ENCODE results near the gene LRRK2.
"Not testable (repeated sequence)": the region's sequence is repeated elsewhere in the genome, so short reads cannot be mapped to it uniquely, and the experiment has no call there.

LRRK2 gene

DNA sequence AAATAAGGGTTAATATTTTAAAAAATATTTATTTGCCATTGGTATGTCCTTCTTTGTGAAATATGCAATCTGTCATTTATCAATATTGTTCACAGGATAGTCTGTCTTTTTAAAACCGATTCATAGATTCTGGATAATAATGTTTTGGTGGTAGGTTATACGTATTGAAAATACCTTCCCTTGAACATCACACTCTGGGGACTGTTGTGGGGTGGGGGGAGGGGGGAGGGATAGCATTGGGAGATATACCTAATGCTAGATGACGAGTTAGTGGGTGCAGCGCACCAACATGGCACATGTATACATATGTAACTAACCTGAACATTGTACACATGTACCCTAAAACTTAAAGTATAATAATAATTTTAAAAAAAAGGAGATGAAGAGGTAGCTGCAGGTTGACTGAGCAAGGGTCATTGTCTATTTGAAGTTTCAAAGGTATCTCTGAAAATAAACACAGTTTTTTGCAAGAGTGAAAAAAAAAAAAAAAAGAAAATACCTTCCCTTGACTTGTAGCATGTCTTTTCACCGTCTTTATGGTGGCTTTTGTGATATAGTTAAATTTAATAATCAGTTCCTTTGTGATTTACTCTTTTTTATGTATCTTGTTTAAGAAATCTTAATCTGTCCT is 19.8 kb downstream of the LRRK2 start:
- in situ Hi-C loops (cut with HindIII; ENCODE audit: low sequenced_read_pairs) = not testable (repeated sequence)

DNA sequence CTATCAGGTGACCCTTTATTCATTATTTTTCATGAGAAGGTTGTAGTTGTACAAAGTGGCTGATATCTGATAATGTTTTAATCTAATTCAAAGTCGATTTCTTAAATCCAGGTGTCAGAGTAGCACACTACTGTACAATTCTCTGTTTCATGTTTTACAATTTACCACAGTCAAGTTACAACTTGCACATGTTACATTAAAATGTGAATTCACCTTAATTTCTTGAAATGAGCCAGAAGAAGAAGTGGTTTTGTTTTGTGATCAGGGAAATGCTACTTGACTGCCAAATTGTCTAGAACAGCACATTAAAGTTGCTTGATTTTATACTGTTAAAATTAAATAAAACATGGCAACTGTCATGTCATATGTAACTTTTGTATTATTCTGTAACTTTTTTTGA is 23.2 kb downstream of the LRRK2 start:
- in situ Hi-C loops (cut with HindIII; ENCODE audit: low sequenced_read_pairs) = no loop called here

DNA sequence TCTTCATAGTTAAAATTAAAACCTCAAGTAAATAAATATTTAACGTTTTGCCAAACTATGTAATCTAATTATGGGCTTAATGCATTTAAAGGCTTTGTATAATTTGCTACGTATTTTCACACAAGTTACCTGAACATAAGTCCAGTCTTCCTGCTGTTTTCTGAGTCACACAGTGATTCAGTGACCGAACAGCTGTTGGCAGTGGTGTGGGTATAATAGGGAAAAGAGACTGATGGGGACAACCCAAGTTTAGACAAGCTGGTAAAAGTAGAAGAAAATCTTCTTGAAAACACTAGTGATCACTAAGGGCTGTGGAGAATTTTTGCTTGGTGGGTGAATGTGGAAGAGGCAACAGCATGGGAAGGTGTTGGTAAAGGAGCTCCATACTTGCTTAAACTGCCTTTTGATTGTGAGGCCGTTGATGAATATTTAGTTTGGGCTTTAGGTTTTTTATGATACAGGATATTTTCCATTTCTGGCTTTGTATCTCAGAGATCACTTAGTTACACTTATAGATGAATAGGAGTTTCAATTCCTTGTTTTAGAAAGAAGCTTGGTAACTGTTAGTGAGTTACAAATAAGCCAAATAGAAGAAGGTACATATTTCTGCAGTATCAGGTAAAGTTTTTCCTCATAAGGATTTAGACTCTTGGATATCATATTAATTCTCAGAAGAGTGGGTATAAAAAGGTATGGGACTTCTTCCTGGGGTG is 23.9 kb downstream of the LRRK2 start:
- in situ Hi-C loops (cut with HindIII; ENCODE audit: low sequenced_read_pairs) = no loop called here

DNA sequence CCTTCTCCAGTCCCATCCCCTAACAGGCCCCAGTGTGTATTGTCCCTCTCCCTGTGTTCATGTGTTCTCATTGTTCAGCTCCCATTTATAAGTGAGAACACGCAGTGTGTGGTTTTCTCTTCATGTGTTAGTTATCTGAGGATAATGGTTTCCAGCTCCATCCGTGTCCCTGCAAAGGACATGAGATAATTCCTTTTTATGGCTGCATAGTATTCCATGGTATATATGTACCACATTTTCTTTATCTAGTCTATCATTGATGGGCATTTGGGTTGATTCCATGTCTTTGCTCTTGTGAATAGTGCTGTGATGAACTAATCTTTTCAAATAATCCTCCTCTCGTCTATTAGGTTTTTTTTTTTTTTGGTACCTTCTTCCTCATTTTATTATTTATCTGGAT is 25.9 kb downstream of the LRRK2 start:
- in situ Hi-C loops (cut with HindIII; ENCODE audit: low sequenced_read_pairs) = not testable (repeated sequence)

DNA sequence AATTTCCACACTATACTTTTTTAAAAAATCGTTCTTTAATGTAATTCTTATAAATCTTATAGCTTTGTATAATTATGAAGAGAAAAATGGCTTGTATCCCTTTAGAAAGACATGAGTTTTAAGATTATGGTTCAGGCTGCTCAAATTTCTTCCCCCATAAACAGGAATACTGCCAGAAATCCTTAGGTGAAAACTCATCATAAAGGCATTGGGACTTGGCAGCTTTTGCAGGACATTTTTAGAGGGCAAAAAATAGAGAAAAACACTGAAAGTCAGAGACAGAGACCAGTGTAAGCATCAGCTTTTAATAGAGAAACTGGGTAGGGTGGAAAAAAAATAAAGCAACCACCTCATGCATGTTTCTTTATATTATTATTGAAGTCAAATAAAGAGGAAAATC is 29.1 kb downstream of the LRRK2 start:
- in situ Hi-C loops (cut with HindIII; ENCODE audit: low sequenced_read_pairs) = no loop called here

DNA sequence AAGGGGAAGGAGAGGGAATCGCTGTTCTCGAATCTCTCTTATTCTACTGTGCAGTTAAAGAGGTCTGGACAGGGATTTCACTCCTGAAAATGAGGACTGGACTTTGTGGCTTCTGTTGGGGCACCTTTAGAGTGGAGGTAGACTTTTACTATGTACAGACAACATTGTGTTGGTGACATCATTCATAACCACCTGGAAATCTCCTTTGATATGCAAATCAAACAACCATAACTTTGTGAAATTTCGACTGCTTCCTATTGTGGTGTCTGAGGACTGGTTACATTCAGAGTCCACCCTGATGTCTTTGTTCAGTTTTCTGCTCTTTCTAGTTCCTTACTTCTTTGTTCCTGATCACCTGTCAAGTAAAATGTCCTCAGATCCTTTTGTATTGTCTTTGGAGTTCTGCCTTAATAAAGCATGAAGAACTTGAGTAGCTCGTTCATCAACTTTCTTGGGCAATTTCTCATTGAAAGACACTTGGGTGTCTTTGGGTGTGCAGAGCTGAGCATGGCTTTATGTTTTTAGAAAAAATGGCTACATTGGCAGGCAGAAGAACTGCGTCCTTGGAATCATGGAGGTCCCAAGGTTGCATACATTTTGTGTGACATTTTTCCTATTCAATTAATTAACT is 29.8 kb downstream of the LRRK2 start:
- in situ Hi-C loops (cut with HindIII; ENCODE audit: low sequenced_read_pairs) = no loop called here

DNA sequence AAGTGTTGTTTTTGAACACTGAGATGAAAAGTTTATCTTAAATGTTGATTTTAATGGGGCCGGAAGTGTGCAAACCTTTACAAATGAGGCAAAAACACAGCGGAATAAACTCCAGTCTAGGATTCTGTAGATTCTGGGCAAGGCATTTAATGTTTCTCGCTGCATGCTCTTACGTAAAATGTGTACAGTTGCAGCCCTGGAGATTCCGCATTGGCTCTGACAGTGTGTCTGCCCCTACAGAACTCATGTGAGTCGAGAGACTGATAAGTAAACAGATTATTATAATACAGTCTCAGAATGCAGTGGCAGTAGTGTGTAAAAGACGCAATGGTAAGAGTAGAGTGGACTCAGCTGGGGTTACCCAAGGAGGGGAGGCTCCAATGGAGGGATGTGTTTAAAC is 33.6 kb downstream of the LRRK2 start:
- in situ Hi-C loops (cut with HindIII; ENCODE audit: low sequenced_read_pairs) = no loop called here

DNA sequence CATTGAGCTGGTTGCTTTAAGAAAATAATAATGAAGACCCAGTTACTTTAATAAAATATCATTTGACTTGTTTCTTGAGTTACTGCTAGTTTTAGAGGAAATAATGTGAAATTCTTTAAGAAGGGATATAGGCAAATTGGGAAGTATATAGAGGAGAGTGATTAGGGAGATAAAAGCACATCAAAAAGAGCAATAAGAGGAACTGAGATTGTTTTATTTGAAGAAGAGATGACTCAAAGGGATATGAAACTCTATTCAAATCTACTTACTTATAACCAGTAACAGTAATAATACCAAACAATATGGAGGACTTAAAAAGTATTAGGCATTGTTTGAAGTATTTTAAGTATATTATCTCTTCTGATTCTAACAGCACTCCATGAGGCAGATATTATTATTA is 37.1 kb downstream of the LRRK2 start:
- in situ Hi-C loops (cut with HindIII; ENCODE audit: low sequenced_read_pairs) = no loop called here

DNA sequence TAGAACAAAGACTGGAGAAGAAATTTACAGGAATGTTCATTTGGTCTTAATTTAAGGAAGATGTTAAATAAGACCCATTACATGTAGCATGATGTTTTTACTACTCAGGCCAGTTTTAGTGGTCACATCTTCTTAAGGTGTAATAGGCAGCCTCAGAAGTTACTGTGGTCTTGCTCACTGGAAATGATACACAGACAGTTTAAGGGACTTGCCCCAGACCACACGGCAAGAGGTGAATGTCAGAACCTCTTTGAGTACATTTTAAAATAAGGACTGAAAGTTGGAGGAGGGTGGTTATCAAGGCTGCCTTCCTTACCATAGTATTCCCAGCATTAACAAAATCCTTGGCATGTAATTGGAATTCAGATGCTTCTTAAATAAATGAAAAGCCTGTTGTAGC is 37.9 kb downstream of the LRRK2 start:
- in situ Hi-C loops (cut with HindIII; ENCODE audit: low sequenced_read_pairs) = no loop called here

DNA sequence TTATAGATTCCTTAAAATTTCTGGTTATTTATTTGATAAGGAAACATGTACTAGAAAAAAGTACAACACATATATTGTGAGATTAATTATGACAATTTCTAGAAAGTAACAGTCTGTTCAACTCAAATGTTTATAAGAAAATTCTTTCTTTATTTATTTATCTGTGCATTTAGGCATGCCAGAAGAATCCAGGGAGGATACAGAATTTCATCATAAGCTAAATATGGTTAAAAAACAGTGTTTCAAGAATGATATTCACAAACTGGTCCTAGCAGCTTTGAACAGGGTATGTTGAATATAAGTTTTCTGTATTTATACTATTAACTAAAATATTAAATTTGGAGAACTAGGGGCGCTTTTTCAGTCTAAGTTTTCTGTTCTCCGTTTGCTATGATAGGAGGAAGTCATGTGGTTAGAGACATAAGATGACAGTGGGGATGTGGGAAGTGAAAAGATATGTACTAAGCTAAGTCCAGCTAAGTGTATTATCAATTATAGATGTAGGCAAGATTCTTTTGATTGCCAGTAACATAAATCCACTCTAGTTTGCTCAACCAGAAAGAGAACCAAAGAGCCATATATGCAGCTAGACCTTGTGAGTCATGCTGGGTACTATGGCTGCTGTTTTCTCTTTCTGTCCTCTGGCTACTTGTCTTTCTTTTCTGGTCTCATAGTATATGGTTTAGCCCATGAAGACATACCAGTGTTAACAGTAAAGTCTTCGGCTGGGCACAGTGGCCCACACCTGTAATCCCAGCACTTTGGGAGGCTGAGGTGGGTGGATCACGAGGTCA is 39.0 kb downstream of the LRRK2 start:
- in situ Hi-C loops (cut with HindIII; ENCODE audit: low sequenced_read_pairs) = no loop called here

DNA sequence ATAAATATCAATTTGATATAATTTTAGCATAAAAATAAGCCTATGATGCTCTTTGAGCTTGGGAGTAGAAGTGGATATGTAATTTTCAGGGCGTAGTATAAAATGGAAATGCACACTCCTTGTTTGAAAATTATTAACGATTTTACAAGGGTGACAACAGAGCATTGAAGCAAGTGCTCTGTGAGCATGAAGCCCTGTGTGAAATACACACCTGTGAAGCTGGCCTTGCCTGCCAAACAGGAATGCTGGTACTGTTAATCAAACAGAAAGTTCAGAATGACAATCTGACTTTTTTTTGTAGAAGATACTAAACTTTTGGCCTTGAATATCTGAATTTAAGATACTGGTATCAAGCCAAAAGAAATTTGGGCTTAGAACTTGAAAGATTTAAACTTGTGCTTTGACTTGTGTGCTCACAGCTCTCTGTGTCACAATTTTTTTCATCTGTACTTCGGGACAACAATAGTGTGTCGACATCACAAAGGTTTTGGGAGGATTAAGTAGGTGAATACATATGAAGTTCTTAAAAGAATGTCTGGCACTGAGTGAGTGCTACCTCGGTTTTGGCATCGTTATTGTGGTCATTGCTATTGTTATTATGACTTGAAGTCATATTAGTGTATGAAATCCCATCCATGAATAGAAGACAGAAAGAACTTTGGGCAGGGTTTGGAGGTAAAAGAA is 47.3 kb downstream of the LRRK2 start:
- in situ Hi-C loops (cut with HindIII; ENCODE audit: low sequenced_read_pairs) = no loop called here

DNA sequence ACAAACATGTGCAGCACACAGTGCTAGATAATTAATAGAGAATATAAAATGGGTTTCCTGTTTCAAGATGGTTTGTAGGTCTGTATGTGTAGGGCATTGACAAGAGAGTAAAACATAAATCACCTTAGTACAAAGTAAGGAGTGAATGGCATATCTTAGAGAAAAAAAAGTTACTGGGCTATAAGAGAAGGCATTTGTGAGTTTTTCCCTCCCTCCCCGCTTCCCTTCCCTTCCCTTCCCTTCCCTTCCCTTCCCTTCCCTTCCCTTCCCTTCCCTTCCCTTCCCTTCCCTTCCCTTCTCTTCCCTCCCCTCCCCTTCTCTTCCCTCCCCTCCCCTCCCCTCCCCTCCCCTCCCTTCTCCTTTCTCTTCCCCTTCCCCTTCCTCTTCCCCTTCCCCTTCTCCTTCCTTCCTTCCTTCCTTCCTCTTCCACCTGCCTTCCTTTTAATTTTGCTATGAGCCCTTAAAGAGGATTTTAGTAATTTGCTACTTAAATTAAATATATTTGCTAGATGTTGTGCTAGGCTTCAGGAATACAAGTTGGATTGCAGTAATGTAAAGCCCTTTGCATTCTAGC is 57.1 kb downstream of the LRRK2 start:
- in situ Hi-C loops (cut with HindIII; ENCODE audit: low sequenced_read_pairs) = no loop called here

DNA sequence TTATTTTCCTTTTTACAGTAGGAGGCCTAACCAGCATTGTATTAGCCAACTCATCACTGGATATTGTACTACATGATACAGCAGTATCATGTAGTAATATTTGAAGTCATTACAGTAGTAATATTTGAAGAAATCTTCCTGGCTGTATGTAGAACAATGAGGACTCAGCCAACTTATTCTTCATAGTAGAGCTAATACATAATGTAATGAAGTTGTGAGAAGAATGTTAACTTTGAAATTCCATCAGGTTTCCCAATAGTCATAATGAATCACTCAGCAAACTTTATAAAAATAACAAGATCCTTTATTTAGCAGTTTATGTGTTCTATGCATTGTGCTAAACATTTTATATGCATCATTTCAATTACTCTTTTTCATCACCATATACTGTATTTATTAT is 61.8 kb downstream of the LRRK2 start:
- in situ Hi-C loops (cut with HindIII; ENCODE audit: low sequenced_read_pairs) = no loop called here

DNA sequence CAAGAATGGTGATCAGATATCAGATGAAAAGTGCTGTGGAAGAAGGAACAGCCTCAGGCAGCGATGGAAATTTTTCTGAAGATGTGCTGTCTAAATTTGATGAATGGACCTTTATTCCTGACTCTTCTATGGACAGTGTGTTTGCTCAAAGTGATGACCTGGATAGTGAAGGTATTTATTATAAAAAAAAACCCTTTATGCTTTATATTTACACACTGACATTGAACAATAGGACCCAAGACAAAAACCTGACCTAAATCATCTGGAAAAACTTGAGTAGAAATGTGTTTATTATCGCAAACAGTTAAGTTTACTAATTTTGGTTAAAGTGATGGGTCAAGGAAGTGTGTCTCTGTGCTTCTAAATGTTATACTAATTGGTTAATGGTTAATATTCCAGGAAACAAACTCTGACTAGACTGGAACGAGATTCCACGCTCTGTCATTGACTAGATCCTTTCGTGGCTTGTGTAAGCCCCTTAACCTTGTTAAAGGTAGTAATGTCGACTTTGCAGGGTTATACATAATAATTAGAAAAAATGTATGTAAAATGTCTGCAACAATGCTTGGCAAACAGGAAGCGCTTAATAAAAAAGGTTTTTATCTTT is 62.7 kb downstream of the LRRK2 start:
- in situ Hi-C loops (cut with HindIII; ENCODE audit: low sequenced_read_pairs) = no loop called here

DNA sequence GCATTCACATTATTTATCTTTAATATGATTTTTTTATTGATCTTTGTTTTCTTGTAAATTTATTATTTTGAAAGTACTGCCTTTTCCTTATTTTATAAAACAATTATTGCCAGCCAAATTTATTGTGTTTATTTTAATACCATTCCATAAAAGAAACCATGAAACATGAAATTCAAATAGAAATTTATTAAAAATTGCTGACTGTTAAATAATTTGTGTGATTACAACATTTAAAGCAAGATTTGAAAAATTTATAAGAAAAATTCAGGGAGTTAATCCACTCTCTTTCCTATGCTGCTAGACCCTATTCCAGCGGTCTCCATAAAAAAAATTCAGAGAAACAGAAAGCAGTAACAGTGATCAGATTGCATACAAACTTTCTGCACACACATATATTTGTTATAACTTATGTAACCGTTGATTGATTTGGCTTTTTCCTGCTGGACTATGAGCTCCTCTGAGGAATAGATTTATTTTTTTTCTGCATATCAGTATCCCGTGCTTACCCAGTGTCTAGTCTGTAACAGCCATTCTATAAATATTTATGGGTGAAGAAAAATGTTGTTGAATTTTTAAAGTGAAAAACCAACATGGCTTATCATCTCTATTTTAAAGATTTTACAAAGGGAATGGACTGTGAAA is 68.1 kb downstream of the LRRK2 start:
- in situ Hi-C loops (cut with HindIII; ENCODE audit: low sequenced_read_pairs) = no loop called here

DNA sequence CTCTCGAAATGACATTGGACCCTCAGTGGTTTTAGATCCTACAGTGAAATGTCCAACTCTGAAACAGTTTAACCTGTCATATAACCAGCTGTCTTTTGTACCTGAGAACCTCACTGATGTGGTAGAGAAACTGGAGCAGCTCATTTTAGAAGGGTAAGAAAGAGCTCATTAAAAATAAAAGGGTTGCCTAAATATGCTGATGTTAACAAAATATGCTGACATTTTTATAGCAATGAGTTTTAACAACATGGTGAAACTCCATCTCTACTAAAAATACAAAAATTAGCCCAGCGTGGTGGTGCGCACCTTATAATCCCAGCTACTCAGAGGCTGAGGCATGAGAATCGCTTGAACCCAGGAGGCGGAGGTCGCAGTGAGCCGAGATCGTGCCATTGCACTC is 73.5 kb downstream of the LRRK2 start:
- in situ Hi-C loops (cut with HindIII; ENCODE audit: low sequenced_read_pairs) = no loop called here

DNA sequence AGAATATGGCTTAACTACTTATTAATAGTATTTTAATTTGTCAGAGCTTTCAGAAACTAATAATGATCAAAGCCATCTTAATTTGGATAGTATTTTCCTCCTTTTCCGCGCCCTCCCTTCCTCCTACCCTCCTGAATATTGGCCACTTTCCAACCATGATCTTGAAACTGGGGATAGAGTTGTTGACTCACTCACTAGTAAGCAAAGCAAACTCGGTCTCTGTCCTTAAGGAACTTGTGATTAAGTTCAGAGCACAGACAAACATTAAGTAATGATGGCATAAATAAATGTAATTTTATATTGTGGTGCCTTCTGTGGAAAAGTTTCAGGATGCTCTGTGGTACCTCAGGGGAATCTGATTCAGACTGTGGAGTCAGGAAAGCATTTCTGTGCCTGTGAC is 75.7 kb downstream of the LRRK2 start:
- in situ Hi-C loops (cut with HindIII; ENCODE audit: low sequenced_read_pairs) = no loop called here

DNA sequence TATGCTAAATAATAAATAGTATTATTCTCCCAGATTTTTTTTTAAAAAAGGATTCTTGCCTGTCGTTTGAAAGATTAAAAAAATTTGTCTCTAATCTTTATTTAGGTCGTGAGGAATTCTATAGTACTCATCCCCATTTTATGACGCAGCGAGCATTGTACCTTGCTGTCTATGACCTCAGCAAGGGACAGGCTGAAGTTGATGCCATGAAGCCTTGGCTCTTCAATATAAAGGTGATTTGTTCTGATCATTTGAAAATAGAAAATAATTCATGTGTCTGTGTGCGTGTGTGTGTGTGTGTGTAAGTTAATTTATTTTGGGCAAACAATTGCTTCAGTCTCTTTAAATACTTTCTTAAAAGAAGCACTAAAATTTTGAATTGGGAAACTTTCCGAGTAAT is 84.2 kb downstream of the LRRK2 start:
- in situ Hi-C loops (cut with HindIII; ENCODE audit: low sequenced_read_pairs) = no loop called here

DNA sequence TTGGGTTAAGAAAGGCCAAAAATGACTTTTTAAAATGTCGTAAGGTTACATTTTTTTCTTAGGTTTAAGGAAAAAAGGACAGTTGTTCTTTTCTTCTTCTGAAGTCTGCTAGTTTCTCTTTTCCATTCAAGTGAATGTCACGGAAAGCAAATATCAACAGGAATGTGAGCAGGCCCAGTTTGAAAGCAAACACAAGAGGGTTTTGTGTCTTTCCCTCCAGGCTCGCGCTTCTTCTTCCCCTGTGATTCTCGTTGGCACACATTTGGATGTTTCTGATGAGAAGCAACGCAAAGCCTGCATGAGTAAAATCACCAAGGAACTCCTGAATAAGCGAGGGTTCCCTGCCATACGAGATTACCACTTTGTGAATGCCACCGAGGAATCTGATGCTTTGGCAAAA is 85.4 kb downstream of the LRRK2 start:
- in situ Hi-C loops (cut with HindIII; ENCODE audit: low sequenced_read_pairs) = no loop called here

DNA sequence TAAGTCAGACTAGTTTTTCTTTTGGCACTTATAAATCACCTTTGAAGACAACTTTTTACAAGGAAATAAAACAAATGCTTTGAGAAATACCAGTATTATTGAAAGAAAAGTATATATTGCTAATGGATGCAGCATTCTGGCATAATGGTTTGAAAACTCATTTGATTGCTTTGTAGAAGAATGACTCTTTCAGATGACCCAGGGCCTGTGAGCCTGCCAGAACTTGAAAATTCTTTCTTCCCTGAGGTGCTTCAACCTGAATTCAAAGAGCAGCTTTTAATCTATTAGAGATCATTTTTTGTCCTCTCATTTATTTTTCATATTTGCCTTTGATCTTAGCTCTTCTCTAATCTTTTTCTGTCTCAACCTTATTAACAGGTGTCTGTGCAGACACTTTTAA is 87.4 kb downstream of the LRRK2 start:
- in situ Hi-C loops (cut with HindIII; ENCODE audit: low sequenced_read_pairs) = no loop called here

Data from endothelial cell of hepatic sinusoid (primary cell).